ENCODE data around the gene HDAC2. TPM values are rescaled to one million over a fixed set of nuclear protein-coding genes. Genes with fewer than 3 reads are reported as not detected.
"Not testable (repeated sequence)": the region's sequence is repeated elsewhere in the genome, so short reads cannot be mapped to it uniquely, and the experiment has no call there.

Gene HDAC2
- total and polyA plus RNA-seq, 2 donors (not counting 1 experiment from before 2014, with no cell fraction given), result 30.8 to 58.3 TPM

DNA sequence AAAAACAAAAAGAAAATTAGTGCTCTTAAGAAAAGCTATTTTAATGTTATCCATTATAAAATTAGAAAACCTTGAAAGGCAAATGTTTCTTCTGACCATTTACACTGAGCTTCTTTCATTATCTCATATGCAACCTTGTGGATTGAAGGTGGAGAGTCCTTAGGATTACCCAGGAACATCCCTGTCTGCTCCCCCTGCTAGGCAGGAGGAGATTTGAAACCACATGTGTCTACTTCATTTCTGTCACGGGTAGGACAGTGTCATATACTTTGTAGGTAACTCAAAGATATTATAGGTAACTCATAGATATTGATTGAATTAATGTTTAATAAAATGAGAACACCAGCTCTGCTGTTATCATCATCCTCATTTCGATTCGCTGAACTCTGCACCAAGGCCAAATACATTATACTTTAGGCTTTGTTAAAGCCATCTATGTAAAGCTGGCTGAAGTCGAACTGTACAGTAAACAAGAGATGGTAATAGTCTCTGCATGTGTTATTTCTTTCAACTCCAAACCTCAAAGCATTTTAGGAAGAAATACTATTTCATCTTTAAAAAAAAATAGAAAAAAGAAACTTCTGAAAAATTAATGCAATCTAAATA is 49.5 kb downstream of the HDAC2 start:
- POLR2A ChIA-PET, result no interaction called here
- CTCF ChIA-PET, result interaction anchor here (1.1 to 5.1 kb wide), 4 partner anchors 13 to 1741 kb away, joined by 3 to 23 read pairs (median 4); no protein-coding TSS in a partner anchor
- ATAC-seq (ENCODE audit: low read depth), result no peak
- no peaks in the 10 kb centered on the region for H3K27me3 ChIP-seq (replicated peaks in 1 of 4; ENCODE audit: control extremely low read depth in 1 of 4, control insufficient read depth in 3 of 4, insufficient read depth in 4 of 4, low read length in 3 of 4)
- no peaks in the 10 kb centered on the region for H3K27me3 Mint-ChIP-seq
- H2AFZ ChIP-seq (ENCODE audit: insufficient read depth, low read depth, low read length, poor library complexity, severe bottlenecking), result no peak overlapping the region
- WGBS (ENCODE audit: insufficient coverage), result no CpG with 5 or more reads among the region's 4 CpGs
- H3K4me1 ChIP-seq (ENCODE audit: control insufficient read depth in 2 of 2, insufficient read depth in 2 of 2, low read length in 2 of 2), result no peaks in the 10 kb centered on the region
- no peak overlapping the region for H3K4me3 Mint-ChIP-seq
- H3K4me2 ChIP-seq (replicated peaks; ENCODE audit: low read depth, low read length, poor library complexity, severe bottlenecking), result no peak overlapping the region
- H3K9ac ChIP-seq (ENCODE audit: low read length), result no peak overlapping the region
- no peaks in the 10 kb centered on the region for H4K20me1 ChIP-seq (ENCODE audit: control insufficient read depth, insufficient read depth, low read length, poor library complexity, severe bottlenecking)
- H3K27ac ChIP-seq (ENCODE audit: low read length in 2 of 2), result no peak overlapping the region
- H3K79me2 ChIP-seq (ENCODE audit: control insufficient read depth, insufficient read depth, low read length), result no peaks in the 10 kb centered on the region
- intact Hi-C loops (cut with micrococcal nuclease), result no loop called here
- H3K9me3 Mint-ChIP-seq (ENCODE audit: insufficient read depth), result no peaks in the 10 kb centered on the region
- H3K9me3 ChIP-seq (ENCODE audit: control extremely low read depth in 1 of 3, control insufficient read depth in 2 of 3, insufficient read depth in 1 of 3, low read length in 2 of 3), result no peaks in the 10 kb centered on the region
- H3K27ac Mint-ChIP-seq, result no peak overlapping the region
- H3K36me3 ChIP-seq (replicated peaks in 1 of 2; ENCODE audit: control extremely low read depth in 1 of 2, control insufficient read depth in 1 of 2, extremely low read depth in 1 of 2, insufficient read depth in 2 of 2, low read length in 1 of 2), result no peaks in the 10 kb centered on the region
- DNase-seq, result no peak
- no peak for TF ChIP-seq EZH2 (IDR thresholded peaks at IDR 0.05; ENCODE audit: borderline replicate concordance, insufficient read depth, low read depth, low read length, poor library complexity, severe bottlenecking)
- peaks cover 5% of the 10 kb centered on the region for H3K4me1 Mint-ChIP-seq
- no peak overlapping the region for H3K4me3 ChIP-seq (ENCODE audit: control extremely low read depth in 1 of 5, extremely low read depth in 1 of 5, insufficient read depth in 1 of 5, low read depth in 2 of 5, low read length in 4 of 5)

DNA sequence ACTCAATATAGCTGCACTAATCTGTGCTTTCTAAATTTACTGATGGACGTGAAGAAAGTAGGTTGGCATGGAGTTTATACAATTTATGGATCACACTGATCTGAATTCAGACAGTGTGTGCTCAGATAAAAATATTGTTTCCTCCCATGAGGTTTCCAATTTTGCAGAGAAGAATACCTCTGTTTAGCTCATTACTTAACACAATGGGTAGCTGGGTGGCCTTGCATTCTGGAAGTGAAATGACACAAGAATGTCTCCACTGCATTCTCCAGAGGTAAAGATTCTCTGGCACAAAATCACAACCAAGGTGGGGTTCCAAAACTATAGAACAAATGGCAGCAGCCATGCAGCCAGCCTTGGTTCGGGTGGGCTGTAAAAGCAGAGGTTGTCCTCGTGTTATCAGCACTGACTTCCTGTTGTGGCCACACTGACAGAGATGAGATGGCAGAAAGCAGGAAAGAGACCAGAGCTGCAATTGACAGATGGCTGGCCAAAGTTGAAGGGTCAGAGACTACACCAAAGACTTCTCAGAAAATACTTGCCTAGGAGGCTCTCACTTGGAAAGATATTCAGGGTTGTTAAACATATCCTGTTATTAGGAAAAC is 50.2 kb downstream of the HDAC2 start:
- Histone ChIP-seq H2AFZ (ENCODE audit: insufficient read depth, low read depth, low read length, poor library complexity, severe bottlenecking) (peak overlapping the region; percentile 24), H3K79me2 (ENCODE audit: control insufficient read depth, insufficient read depth, low read length) (no peaks in the 10 kb centered on the region), H3K4me2 (replicated peaks; ENCODE audit: low read depth, low read length, poor library complexity, severe bottlenecking) (no peak overlapping the region), H3K27ac (ENCODE audit: low read length in 2 of 2) (no peak overlapping the region), H3K4me3 (ENCODE audit: control extremely low read depth in 1 of 5, extremely low read depth in 1 of 5, insufficient read depth in 1 of 5, low read depth in 2 of 5, low read length in 4 of 5) (no peak overlapping the region), H3K4me1 (ENCODE audit: control insufficient read depth in 2 of 2, insufficient read depth in 2 of 2, low read length in 2 of 2) (no peaks in the 10 kb centered on the region), H3K27me3 (replicated peaks in 1 of 4; ENCODE audit: control extremely low read depth in 1 of 4, control insufficient read depth in 3 of 4, insufficient read depth in 4 of 4, low read length in 3 of 4) (no peaks in the 10 kb centered on the region), H4K20me1 (ENCODE audit: control insufficient read depth, insufficient read depth, low read length, poor library complexity, severe bottlenecking) (no peaks in the 10 kb centered on the region), H3K36me3 (replicated peaks in 1 of 2; ENCODE audit: control extremely low read depth in 1 of 2, control insufficient read depth in 1 of 2, extremely low read depth in 1 of 2, insufficient read depth in 2 of 2, low read length in 1 of 2) (no peaks in the 10 kb centered on the region), H3K9me3 (ENCODE audit: control extremely low read depth in 1 of 3, control insufficient read depth in 2 of 3, insufficient read depth in 1 of 3, low read length in 2 of 3) (no peaks in the 10 kb centered on the region), H3K9ac (ENCODE audit: low read length) (no peak overlapping the region)
- no peak overlapping the region for H3K27ac Mint-ChIP-seq
- 0% methylated on average over 2 of the region's 3 CpGs for WGBS (ENCODE audit: insufficient coverage)
- H3K9me3 Mint-ChIP-seq (ENCODE audit: insufficient read depth), result no peaks in the 10 kb centered on the region
- no peak overlapping the region for H3K4me3 Mint-ChIP-seq
- ChIA-PET POLR2A (no interaction called here), CTCF (interaction anchor here (5.1 kb wide), 1 partner anchor 12 kb away, joined by 23 read pairs; no protein-coding TSS in a partner anchor)
- peaks cover 5% of the 10 kb centered on the region for H3K4me1 Mint-ChIP-seq
- no peaks in the 10 kb centered on the region for H3K27me3 Mint-ChIP-seq
- no peak for TF ChIP-seq EZH2 (IDR thresholded peaks at IDR 0.05; ENCODE audit: borderline replicate concordance, insufficient read depth, low read depth, low read length, poor library complexity, severe bottlenecking)
- TF ChIP-seq, protein P1, sequence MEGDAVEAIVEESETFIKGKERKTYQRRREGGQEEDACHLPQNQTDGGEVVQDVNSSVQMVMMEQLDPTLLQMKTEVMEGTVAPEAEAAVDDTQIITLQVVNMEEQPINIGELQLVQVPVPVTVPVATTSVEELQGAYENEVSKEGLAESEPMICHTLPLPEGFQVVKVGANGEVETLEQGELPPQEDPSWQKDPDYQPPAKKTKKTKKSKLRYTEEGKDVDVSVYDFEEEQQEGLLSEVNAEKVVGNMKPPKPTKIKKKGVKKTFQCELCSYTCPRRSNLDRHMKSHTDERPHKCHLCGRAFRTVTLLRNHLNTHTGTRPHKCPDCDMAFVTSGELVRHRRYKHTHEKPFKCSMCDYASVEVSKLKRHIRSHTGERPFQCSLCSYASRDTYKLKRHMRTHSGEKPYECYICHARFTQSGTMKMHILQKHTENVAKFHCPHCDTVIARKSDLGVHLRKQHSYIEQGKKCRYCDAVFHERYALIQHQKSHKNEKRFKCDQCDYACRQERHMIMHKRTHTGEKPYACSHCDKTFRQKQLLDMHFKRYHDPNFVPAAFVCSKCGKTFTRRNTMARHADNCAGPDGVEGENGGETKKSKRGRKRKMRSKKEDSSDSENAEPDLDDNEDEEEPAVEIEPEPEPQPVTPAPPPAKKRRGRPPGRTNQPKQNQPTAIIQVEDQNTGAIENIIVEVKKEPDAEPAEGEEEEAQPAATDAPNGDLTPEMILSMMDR (IDR thresholded peaks at IDR 0.05), result no peak
- ATAC-seq (ENCODE audit: low read depth), result no peak
- intact Hi-C loops (cut with micrococcal nuclease), result no loop called here
- DNase-seq, result no peak

DNA sequence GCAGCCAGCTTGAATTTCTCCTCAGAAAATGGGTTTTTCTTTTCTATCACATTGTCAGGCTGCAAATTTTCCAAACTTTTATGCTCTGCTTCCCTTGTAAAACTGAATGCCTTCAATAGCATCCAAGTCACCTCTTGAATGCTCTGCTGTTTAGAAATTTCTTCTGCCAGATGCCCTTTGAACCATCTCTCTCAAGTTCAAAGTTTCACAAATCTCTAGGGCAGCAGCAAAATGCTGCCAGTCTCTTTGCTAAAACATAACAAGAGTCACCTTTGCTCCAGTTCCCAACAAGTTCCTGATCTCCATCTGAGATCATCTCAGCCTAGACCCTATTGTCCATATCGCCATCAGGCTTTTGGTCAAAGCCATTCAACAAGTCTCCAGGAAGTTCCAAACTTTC is 60.7 kb downstream of the HDAC2 start:
- CTCF ChIA-PET, result interaction anchor here (1.3 to 6.1 kb wide), 10 partner anchors 8 to 1732 kb away, joined by 3 to 79 read pairs (median 14); no protein-coding TSS in a partner anchor
- H3K36me3 ChIP-seq (replicated peaks in 1 of 2; ENCODE audit: control extremely low read depth in 1 of 2, control insufficient read depth in 1 of 2, extremely low read depth in 1 of 2, insufficient read depth in 2 of 2, low read length in 1 of 2); H3K9me3 ChIP-seq (ENCODE audit: control extremely low read depth in 1 of 3, control insufficient read depth in 2 of 3, insufficient read depth in 1 of 3, low read length in 2 of 3); H3K79me2 ChIP-seq (ENCODE audit: control insufficient read depth, insufficient read depth, low read length); POLR2A ChIA-PET; H4K20me1 ChIP-seq (ENCODE audit: control insufficient read depth, insufficient read depth, low read length, poor library complexity, severe bottlenecking); H3K4me3 Mint-ChIP-seq; intact Hi-C loops (cut with micrococcal nuclease); H3K9me3 Mint-ChIP-seq (ENCODE audit: insufficient read depth); H3K27ac Mint-ChIP-seq; H3K27ac ChIP-seq (ENCODE audit: low read length in 2 of 2); ATAC-seq (ENCODE audit: low read depth); DNase-seq; H3K4me2 ChIP-seq (replicated peaks; ENCODE audit: low read depth, low read length, poor library complexity, severe bottlenecking); H3K4me1 ChIP-seq (ENCODE audit: control insufficient read depth in 2 of 2, insufficient read depth in 2 of 2, low read length in 2 of 2); H2AFZ ChIP-seq (ENCODE audit: insufficient read depth, low read depth, low read length, poor library complexity, severe bottlenecking); H3K4me3 ChIP-seq (ENCODE audit: control extremely low read depth in 1 of 5, extremely low read depth in 1 of 5, insufficient read depth in 1 of 5, low read depth in 2 of 5, low read length in 4 of 5); H3K27me3 Mint-ChIP-seq; H3K9ac ChIP-seq (ENCODE audit: low read length); H3K4me1 Mint-ChIP-seq; H3K27me3 ChIP-seq (replicated peaks in 1 of 4; ENCODE audit: control extremely low read depth in 1 of 4, control insufficient read depth in 3 of 4, insufficient read depth in 4 of 4, low read length in 3 of 4): not testable (repeated sequence)
- 73% methylated on average over 1 of the region's 1 CpG for WGBS (ENCODE audit: insufficient coverage)
